Measurements from ENCODE around the gene FOXD1. TPM values are rescaled to one million over a fixed set of nuclear protein-coding genes. Genes with fewer than 3 reads are reported as not detected.
A peak's percentile ranks its signal among the peaks of the same experiment; 100 is the strongest.

Gene FOXD1
- total and polyA plus RNA-seq, 9 of the 15 experiments (the other 6 are each of a cell fraction or from before 2014, with no cell fraction given): 0.03 to 0.40 (median 0.10) TPM; not detected in 4

- TF ChIP-seq HDAC1 (IDR thresholded peaks at IDR 0.05) (peak in 1 of 2 experiments; percentile 27; a peak in 1 of 4 replicates), SMARCC2 (IDR thresholded peaks at IDR 0.05; ENCODE audit: low read depth) (peak; percentile 70; the same call in 1 of the 2 replicates), TAL1 (IDR thresholded peaks at IDR 0.05) (peak; percentile 89), RCOR1 (IDR thresholded peaks at IDR 0.05; ENCODE audit: borderline replicate concordance in 1 of 2, low read depth in 2 of 2, low read length in 2 of 2) (peak in 1 of 2 experiments; percentile 88; a peak in 1 of 4 replicates), GATA2 (CRISPR knock-in tag; IDR thresholded peaks at IDR 0.05) (peak; percentile 80), CREM (IDR thresholded peaks at IDR 0.05; ENCODE audit: low read depth) (peak; percentile 77), ZNF589 (CRISPR knock-in tag; IDR thresholded peaks at IDR 0.05; ENCODE audit: low read depth) (0 out of 2 replicates have a peak, but pooled peaks have one; percentile 38), ATF1 (CRISPR knock-in tag; IDR thresholded peaks at IDR 0.05) (no peak), ATF1 (tag; IDR thresholded peaks at IDR 0.05) (peak; percentile 54), ZBTB11 (CRISPR knock-in tag; IDR thresholded peaks at IDR 0.05) (0 out of 6 replicates have a peak, but pooled peaks of 1 of the 3 experiments have one; percentile 46), ATF7 (IDR thresholded peaks at IDR 0.05) (peak; percentile 94), JUND (IDR thresholded peaks at IDR 0.05; ENCODE audit: borderline replicate concordance, low read depth, low read length) (peak; percentile 83), JUND (tag; IDR thresholded peaks at IDR 0.05; ENCODE audit: borderline replicate concordance, low read depth, low read length) (peak; percentile 86; the same call in 2 of the 3 replicates), EP300 (IDR thresholded peaks at IDR 0.05; ENCODE audit: low read length) (peak; percentile 81; the same call in 1 of the 2 replicates), TRIM24 (IDR thresholded peaks at IDR 0.05) (peak; percentile 70 to 81; a peak in 3 of 4 replicates), STAT5A (IDR thresholded peaks at IDR 0.05; ENCODE audit: borderline replicate concordance, low read length) (peak; percentile 66; the same call in 1 of the 2 replicates), CBFA2T2 (conservative IDR thresholded peaks at IDR 0.05) (peak; percentile 88), ZFP36 (IDR thresholded peaks at IDR 0.05; ENCODE audit: low read depth, low read length, partially characterized antibody) (no peak), NCOA1 (IDR thresholded peaks at IDR 0.05; ENCODE audit: low read depth) (peak; percentile 58; the same call in 1 of the 2 replicates), LEF1 (IDR thresholded peaks at IDR 0.05) (peak; percentile 53; the same call in 1 of the 2 replicates), JUN (IDR thresholded peaks at IDR 0.05; ENCODE audit: borderline replicate concordance, low read depth, low read length) (peak; percentile 61; the same call in 1 of the 2 replicates), JUN (CRISPR knock-in tag; IDR thresholded peaks at IDR 0.05; ENCODE audit: borderline replicate concordance) (no peak), MTA2 (IDR thresholded peaks at IDR 0.05; ENCODE audit: low read depth) (peak; percentile 75)
Observed at GRCh38 chr5:73488806-73489205, 40.2 kb upstream of the FOXD1 start (continued).

Measured in K562 (cell line).